Parathyroid adenoma (tissue), 2 donors: ENCODE results near the gene CLIP2.
"Not testable (repeated sequence)": the region's sequence is repeated elsewhere in the genome, so short reads cannot be mapped to it uniquely, and the experiment has no call there.

Experiments used
- H2AFZ ChIP-seq: fragments of 300-600 bp; sonication (generic); one replicate; pipeline ENCODE4 v1.7.0; 2017; ENCODE audit warnings: antibody characterized with exemption, mild to moderate bottlenecking
- H3K27ac ChIP-seq: fragments of 300-600 bp; sonication (generic); one replicate; pipeline ENCODE4 v1.7.0; 2017
- H3K27me3 ChIP-seq: fragments of 300-600 bp; sonication (generic); one replicate; pipeline ENCODE4 v1.7.0; 2017; ENCODE audit warnings: low read length; ENCODE audit not compliant: control insufficient read depth, insufficient read depth
- H3K36me3 ChIP-seq: fragments of 300-600 bp; sonication (generic); one replicate; pipeline ENCODE4 v1.7.0; 2017; ENCODE audit warnings: low read length; ENCODE audit not compliant: control insufficient read depth, insufficient read depth
- H3K4me1 ChIP-seq: fragments of 300-600 bp; sonication (generic); one replicate; pipeline ENCODE4 v1.7.0; 2017; ENCODE audit warnings: control low read depth
- H3K4me2 ChIP-seq: fragments of 300-600 bp; sonication (generic); one replicate; pipeline ENCODE4 v1.7.0; 2017; ENCODE audit warnings: low read length
- H3K4me3 ChIP-seq: fragments of 300-600 bp; sonication (generic); one replicate; pipeline ENCODE4 v1.7.0; 2017; ENCODE audit warnings: low read depth, low read length
- H3K79me2 ChIP-seq: fragments of 300-600 bp; sonication (generic); one replicate; pipeline ENCODE4 v1.7.0; 2017; ENCODE audit warnings: control low read depth
- H3K9ac ChIP-seq: fragments of 300-600 bp; sonication (generic); one replicate; pipeline ENCODE4 v1.7.0; 2017; ENCODE audit warnings: mild to moderate bottlenecking
- H3K9me3 ChIP-seq: fragments of 300-600 bp; sonication (generic); one replicate; pipeline ENCODE4 v1.7.0; 2017; ENCODE audit warnings: low read length; ENCODE audit not compliant: control insufficient read depth
- CTCF ChIP-seq: fragments of 300-600 bp; sonication (generic); IDR thresholded peaks from one replicate; pipeline ENCODE4 v1.7.0; 2017; ENCODE audit warnings: antibody characterized with exemption, mild to moderate bottlenecking
- donor health status: primary hyperparathyroidism.

CLIP2 gene

GRCh38 chr7:74289018-74289658 lies at the start of gene CLIP2:
Gene CLIP2 (plus strand): TSS chr7:74289407. CDS start chr7:74317547, 28,140 bp downstream.
- no peak within 1 kb of the TSS for H3K27ac ChIP-seq

GRCh38 chr7:74240482-74240881 lies 48.7 kb upstream of the CLIP2 start:
- no peaks in the 10 kb centered on the region for H3K36me3 ChIP-seq
- no peak overlapping the region for H2AFZ ChIP-seq
- H3K4me2 ChIP-seq: no peak overlapping the region
- no peak for TF ChIP-seq CTCF
- H3K9me3 ChIP-seq: no peaks in the 10 kb centered on the region
- no peak overlapping the region for H3K4me3 ChIP-seq
- H3K27ac ChIP-seq: no peak overlapping the region
- no peaks in the 10 kb centered on the region for H3K79me2 ChIP-seq
- no peaks in the 10 kb centered on the region for H3K4me1 ChIP-seq
- no peaks in the 10 kb centered on the region for H3K27me3 ChIP-seq
- no peak overlapping the region for H3K9ac ChIP-seq

More at GRCh38 chr7:74289018-74289658, at the start of gene CLIP2:
- peaks cover 19% of the 10 kb centered on the region for H3K79me2 ChIP-seq
- no peak for TF ChIP-seq CTCF
- peak within 1 kb of the TSS; percentile 91 for H2AFZ ChIP-seq
- H3K9ac ChIP-seq: no peak within 1 kb of the TSS
- no peaks in the 10 kb centered on the region for H3K36me3 ChIP-seq
- peak within 1 kb of the TSS; percentile 46 for H3K4me3 ChIP-seq
- no peaks in the 10 kb centered on the region for H3K27me3 ChIP-seq
- H3K4me1 ChIP-seq: peaks cover 11% of the 10 kb centered on the region
- H3K9me3 ChIP-seq: no peaks in the 10 kb centered on the region
- H3K4me2 ChIP-seq: peak within 1 kb of the TSS; percentile 61

GRCh38 chr7:74242122-74242443 lies 47.1 kb upstream of the CLIP2 start:
- Histone ChIP-seq H3K36me3 (no peaks in the 10 kb centered on the region), H3K27me3 (no peaks in the 10 kb centered on the region), H3K79me2 (no peaks in the 10 kb centered on the region), H2AFZ (no peak overlapping the region), H3K27ac (no peak overlapping the region), H3K9ac (no peak overlapping the region), H3K4me2 (no peak overlapping the region), H3K4me1 (no peaks in the 10 kb centered on the region), H3K9me3 (no peaks in the 10 kb centered on the region), H3K4me3 (no peak overlapping the region)
- no peak for TF ChIP-seq CTCF

- no peaks in the 10 kb centered on the region for H3K4me1 ChIP-seq
- H3K27ac ChIP-seq: no peak overlapping the region
- no peaks in the 10 kb centered on the region for H3K79me2 ChIP-seq
- no peaks in the 10 kb centered on the region for H3K27me3 ChIP-seq
- H3K36me3 ChIP-seq: no peaks in the 10 kb centered on the region
- no peak overlapping the region for H3K4me2 ChIP-seq
- no peak overlapping the region for H2AFZ ChIP-seq
- no peak overlapping the region for H3K9ac ChIP-seq
- TF ChIP-seq CTCF: no peak
- H3K4me3 ChIP-seq: no peak overlapping the region
- H3K9me3 ChIP-seq: no peaks in the 10 kb centered on the region
Observed at GRCh38 chr7:74246497-74246896, 42.7 kb upstream of the CLIP2 start.

- H3K4me1 ChIP-seq: no peaks in the 10 kb centered on the region
- TF ChIP-seq CTCF: no peak
- H3K79me2 ChIP-seq: no peaks in the 10 kb centered on the region
- no peak overlapping the region for H3K9ac ChIP-seq
- H3K9me3 ChIP-seq: no peaks in the 10 kb centered on the region
- no peak overlapping the region for H3K27ac ChIP-seq
- no peak overlapping the region for H3K4me3 ChIP-seq
- H3K36me3 ChIP-seq: no peaks in the 10 kb centered on the region
- no peak overlapping the region for H2AFZ ChIP-seq
- H3K27me3 ChIP-seq: no peaks in the 10 kb centered on the region
- H3K4me2 ChIP-seq: no peak overlapping the region
Observed at GRCh38 chr7:74248156-74248555, 41.1 kb upstream of the CLIP2 start.

GRCh38 chr7:74249058-74249457 lies 40.1 kb upstream of the CLIP2 start:
- not testable (repeated sequence) for H3K4me1 ChIP-seq, H3K4me2 ChIP-seq, H2AFZ ChIP-seq, H3K79me2 ChIP-seq, H3K36me3 ChIP-seq, H3K27ac ChIP-seq, H3K27me3 ChIP-seq, H3K4me3 ChIP-seq, H3K9me3 ChIP-seq, H3K9ac ChIP-seq
